HG03378 (cell line): ENCODE data around the gene ALKBH1.
"Not testable (repeated sequence)": the region's sequence is repeated elsewhere in the genome, so short reads cannot be mapped to it uniquely, and the experiment has no call there.

Experiments used
- ATAC-seq: cut with Tn5 transposase; IDR thresholded peaks from one replicate; pipeline ENCODE4 v1.9.1; 2021; ENCODE audit warnings: mild to moderate bottlenecking, moderate library complexity; ENCODE audit not compliant: unreplicated experiment

ALKBH1 gene, protein sequence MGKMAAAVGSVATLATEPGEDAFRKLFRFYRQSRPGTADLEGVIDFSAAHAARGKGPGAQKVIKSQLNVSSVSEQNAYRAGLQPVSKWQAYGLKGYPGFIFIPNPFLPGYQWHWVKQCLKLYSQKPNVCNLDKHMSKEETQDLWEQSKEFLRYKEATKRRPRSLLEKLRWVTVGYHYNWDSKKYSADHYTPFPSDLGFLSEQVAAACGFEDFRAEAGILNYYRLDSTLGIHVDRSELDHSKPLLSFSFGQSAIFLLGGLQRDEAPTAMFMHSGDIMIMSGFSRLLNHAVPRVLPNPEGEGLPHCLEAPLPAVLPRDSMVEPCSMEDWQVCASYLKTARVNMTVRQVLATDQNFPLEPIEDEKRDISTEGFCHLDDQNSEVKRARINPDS

DNA sequence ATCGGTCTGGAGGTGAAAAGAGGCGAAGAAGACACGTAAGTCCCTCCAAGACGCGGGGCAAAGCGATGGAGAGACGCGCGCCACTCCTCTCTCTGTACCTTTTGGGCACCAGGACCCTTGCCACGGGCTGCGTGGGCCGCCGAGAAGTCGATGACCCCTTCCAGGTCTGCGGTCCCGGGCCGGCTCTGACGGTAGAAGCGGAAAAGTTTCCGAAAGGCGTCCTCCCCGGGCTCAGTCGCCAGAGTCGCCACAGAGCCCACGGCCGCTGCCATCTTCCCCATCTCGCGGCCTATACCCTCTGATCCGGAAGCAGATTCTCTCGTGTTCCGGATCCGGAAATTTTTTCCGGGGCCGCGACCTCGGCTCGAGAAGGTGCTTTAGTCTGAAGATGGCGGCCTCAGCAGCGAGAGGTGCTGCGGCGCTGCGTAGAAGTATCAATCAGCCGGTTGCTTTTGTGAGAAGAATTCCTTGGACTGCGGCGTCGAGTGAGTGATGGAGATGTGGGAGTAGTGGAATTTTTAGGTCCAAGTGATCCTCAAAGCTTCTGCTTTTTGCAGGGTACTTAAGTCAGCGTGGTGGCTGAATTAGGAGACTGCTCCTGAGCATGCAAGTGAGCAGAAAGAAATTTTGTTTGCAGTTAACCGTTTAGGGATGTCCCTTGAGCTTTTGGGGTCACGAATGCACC lies at the start of gene ALKBH1, which contains the start of gene SLIRP:
Gene ALKBH1 (minus strand): TSS at position 300 of the 685 bp plus-strand sequence. CDS start 19 bp downstream, at position 281.
Gene SLIRP (plus strand): TSS at position 380 of the 685 bp plus-strand sequence. CDS start 9 bp downstream, at position 389.
- peak; percentile 93 for ATAC-seq

DNA sequence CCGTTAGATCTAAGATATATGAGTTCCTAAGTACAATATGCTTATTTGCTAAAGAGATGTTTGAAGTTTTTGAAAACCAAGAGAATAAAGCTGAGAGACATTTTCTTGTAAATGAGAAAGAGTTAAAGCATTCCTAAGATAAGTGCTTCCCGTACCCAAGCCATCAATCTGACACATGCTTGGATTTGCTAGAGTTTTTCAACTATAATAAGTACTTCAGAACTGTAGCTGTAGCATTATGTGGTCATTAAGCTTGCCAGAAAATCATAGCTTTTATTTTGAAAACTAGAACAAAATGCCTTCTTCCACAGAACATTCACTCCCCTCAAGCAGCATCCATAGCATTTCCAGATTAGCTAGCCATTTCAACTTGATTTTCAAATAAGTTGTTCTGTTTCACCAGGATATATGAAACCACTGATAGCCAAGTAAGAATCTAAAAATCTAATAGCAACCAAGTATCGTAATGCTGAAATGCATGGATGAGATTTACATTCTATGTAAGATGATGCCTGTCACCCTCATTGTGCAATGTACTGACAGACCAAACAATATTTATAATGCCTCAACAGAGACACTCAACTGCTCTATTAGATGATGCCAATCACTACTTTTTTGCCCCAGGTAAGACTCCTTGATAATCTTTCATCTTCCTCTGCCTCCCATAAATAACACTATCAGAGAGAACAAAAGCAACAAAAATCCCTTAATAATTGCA lies 45.1 kb upstream of the ALKBH1 start:
- no peak for ATAC-seq

DNA sequence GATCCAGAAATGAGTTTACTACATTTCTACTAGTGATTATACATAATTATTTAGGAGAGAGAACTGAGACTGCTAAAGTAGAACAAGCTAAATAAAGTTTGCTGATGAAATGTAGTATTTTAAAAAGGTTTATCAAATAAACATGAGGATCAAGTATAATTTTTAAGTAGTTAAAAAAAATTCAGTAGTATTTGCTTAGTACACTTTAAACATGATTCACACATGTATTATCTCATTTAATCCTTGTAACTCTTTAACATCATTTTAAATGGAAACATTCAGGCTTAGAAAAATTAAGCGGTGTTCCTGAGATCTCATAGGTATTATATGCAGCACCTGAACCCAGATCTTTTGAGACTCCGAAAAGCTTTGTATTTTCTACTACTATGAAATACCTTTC lies 44.4 kb upstream of the ALKBH1 start:
- no peak for ATAC-seq

DNA sequence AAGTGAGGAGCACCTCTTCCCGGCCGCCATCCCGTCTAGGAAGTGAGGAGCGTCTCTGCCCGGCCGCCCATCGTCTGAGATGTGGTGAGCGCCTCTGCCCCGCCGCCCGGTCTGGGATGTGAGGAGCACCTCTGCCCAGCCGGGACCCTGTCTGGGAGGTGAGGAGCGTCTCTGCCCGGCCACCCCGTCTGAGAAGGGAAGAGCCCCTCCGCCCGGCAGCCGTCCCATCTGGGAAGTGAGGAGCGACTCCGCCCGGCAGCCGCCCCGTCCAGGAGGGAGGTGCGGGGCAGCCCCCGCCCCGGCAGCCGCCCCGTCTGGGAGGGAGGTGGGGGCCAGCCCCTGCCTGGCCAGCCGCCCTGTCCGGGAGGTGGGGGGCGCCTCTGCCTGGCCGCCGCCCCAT lies 39.6 kb upstream of the ALKBH1 start:
- not testable (repeated sequence) for ATAC-seq

DNA sequence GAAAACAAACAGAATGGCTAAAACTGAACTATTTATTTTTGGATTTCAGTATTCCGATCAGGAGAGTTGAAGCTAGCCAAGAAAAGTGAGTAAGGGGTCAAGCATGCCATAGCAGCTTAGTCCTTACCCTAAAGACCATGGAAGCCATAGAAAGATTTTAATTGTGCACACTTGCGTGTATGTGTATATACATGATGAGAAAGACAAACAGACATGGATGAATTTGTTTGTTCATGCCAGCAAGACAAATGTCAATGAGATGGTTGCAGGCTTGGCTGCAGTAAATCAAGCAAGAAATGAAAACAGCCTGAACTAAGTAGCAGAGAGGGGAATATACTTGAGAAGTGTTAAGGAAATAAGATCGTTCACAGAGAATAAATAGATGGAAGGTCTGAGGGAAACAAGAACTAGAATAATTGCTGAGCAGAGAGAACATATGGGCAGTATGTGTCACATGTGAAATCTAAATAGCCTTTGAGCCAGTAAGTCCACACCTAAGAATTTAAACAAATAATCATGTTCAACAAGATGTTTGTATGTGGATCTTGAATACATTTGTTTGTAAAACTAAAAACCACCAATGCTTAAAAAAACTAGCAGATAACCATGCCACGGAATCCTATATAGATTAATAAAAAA lies 38.4 kb upstream of the ALKBH1 start:
- ATAC-seq, result no peak

DNA sequence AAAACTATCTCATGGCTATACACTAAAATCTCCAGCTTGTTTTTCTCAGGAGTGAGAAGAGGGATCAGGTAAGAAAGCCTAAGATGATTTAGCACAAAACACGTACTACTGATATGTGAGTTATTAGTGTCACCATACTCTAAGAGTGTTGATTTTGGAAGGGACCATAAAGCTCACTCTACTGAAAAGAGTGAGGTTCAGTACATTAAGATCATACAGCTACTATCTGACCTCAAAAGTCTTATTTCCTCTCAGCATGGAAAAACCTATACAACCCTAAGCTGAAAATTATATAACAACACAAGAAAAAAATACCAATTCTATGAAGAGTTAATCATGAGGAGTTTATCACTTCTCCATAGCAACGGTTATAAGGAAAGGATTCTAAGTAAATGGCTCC lies 33.6 kb upstream of the ALKBH1 start:
- ATAC-seq, result no peak

DNA sequence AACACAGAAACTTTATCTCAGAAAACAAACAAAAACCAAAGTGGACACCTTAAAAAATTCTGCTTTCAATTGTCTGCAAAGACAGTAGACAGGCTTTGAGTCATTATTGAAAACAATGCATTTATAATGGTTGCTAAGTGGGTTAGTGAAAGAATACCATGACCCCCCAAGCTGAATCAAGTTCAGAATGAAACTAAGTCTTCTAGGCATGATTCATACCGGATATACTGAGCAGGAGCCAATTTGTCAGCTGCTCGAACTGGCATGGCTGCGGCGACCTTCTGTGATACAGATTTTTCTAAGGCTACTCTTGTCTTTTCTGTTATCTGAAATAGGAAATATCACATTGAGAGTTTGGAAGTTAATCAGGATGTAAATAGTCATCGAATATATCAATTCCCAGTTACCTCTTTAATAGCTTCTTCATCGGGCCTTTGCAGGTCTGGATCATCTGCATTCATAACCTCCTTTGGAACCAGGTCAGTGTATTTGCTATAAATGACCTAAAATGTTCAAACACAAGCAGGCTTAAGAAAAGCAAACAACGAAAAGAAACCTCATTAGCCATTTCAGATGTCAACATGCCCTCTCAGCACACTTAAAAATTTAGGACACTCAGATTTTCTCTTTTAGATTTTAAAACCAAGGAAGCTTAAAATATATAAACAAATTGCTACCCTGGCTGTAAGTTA lies 30.9 kb upstream of the ALKBH1 start:
- no peak for ATAC-seq

DNA sequence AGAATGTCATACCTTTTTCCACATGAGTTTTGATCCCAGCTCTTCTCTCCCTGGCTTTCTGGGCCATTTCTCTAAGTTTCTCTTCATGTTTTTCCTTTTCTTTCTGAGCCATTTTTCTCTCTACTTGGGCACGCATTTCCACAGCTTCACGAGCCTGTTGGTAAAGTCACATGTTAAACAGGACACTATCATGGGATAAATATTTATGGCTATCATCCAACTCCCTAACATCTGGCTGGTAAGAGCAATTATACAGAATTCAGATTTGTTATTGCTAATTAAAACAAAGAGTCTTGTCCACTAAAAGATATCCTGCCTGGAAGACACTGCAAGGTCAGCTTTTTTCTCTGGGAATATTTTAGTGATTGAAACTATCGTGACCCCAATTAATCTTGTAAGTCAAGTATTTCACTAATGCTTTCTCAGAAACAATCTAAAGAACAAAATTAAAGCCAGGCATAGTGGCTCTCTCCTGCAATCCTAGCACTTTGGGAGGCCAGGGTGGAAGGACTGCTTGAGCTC lies 23.2 kb upstream of the ALKBH1 start:
- no peak for ATAC-seq

DNA sequence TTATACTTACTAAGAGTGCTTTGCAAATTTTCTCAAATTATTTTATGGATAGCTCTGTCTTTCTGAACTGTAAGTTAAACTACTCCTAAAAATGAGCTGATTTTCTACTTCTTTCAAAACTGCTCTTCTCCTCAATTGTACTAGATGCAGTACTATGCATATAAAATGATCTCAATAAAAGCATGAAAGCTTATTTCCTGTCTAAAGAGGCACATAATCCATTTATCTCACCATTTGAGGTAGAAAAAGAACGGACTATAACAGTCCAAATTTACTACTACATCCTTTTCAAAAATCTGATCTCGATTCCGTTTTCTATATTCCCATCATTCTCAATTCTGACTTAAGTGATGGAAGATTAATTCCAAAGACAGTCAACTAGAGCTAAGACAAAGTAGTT lies 14.5 kb upstream of the ALKBH1 start:
- ATAC-seq, result no peak

DNA sequence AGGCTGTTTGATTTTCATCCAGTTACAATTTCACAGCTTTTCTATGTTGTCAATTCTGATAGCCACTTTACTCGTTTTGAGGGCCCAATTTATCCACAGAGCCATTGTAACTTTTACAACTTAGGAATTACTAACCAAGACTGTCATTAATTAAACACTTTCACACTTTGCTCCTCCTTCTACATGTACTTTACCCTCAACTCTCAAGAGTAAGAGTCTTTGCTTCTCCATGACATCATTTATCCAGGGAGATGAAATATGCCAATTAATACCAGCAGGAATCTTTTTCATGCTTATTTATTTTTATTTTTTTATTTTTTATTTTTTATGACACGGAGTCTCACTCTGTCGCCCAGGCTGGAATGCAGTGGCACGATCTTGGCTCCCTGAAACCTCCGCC lies 13.6 kb upstream of the ALKBH1 start:
- no peak for ATAC-seq

DNA sequence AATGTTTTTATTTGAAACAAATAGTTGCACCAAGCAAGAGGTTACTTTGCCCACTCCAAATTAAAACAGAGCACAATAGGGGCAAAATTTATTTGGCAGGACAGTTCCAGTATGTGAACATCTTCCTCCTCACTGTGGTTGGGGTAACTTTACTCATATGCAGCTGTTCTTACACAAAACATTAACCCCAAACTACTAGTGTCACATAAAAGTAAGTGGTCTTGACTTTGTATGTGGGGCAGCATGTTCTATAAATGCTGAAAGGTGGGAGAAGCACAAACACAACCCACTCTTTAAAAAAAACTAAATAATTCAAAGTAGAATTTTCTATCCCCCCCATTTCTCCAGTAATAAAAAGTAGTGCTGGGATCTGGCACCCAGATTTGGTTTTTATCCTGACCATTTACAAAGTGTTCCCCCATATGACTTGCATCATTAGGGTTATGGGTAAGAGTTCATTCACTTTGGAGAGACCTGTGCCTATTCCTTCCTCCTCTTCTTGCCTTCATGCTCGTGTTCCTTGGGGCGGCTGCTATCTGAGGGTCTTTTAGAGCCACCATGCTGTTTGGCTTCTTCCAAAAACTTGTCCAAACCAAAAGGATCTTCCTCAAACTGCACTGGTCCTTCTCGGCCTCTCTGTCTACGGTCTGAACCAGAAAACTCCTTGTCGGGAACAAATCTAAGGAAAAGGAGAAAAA lies 9.9 kb upstream of the ALKBH1 start:
- ATAC-seq, result no peak

DNA sequence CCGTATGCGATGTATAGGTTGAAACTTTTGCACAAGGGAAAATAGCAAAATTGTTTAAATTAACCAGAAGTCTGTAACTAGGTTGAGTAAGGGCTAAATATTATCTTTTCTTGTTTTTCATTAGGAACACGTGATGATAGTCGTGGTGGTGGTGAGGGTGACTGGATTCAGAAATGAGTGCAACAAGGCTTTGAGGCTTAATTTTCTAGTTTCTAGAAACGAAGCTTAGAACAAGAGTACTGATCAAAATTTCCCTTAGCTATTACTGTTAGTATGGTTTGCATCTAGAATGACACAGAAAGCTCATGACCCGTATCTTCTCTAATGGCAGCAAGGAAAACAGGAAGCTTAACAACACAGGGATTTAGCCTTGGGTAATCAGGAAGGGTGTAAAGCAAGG lies 7.1 kb upstream of the ALKBH1 start:
- no peak for ATAC-seq

DNA sequence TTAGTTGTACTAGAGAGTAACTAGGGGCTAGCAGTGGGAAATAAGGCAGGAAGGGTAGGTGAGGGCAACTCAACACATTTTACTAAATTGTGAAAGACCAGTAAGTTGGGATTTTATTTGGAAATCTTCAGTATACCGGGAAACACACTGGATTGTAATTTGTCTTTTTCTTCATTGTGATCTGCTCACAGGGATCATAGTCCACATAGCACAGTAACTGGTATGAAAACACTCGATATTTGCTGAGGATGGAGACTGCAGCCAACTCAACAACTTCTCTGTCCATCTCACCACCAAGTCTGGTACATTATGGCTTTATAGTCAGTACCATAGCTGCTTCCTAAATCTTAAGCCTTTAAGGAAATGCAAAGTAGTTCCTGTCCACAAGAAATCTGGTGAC lies 2.5 kb upstream of the ALKBH1 start:
- no peak for ATAC-seq

DNA sequence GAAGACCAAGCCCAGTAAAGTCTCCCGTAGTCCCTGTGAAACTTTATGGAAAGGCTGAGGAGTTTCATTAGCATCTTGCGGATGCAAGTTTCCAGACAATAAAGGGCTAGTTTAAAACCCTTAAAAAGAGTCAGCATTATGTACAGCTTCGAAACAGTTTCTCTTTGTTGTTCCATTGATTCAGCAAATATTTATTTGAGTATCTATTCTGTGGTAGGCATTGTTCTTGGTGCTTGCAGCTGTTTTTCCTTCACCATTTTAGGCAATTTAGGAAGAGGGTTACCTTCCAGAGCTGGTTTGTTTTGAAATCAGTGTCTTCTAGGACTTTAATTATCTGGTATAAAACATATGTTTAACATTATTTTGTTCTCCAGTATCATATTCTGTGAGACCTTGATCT lies 1.6 kb upstream of the ALKBH1 start:
- ATAC-seq, result no peak

DNA sequence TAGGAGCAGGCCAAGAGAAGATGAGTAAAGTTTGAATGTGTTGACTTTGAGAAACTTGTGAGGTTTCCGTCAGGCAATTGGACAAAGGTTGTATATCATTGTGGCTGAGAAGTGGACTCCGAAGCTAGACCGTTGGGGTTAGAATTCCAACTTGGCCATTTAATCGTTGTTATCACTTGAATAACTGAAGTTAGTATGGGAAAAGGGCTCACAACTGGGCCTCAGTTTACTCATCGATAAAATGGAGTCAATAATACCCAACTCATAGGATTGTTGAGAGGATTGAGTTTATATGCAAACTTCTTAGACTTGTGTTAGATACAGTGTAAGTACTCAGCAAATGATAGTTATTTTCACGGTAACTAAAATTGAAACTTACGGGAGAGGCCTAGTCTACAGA lies 926 bp upstream of the ALKBH1 start:
- ATAC-seq, result no peak

DNA sequence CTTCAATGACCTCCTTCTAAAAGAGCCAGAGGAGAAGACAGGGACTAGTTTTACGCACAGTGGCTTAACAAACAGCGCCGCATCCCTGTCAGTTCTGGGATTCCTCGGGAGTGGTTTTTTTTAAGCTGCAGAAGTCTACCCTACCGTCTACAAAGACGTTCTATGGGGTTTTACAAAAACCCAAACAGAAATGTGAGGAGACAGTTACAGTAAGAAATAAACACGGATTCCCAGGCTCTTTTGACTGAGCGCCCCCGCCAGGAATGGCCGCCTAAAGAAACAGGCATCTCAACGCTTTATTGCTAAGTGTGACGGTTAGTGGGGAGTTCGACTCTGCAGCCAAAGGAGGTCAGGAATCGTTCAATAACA lies 484 bp downstream of the ALKBH1 start:
- ATAC-seq, result peak; percentile 4

DNA sequence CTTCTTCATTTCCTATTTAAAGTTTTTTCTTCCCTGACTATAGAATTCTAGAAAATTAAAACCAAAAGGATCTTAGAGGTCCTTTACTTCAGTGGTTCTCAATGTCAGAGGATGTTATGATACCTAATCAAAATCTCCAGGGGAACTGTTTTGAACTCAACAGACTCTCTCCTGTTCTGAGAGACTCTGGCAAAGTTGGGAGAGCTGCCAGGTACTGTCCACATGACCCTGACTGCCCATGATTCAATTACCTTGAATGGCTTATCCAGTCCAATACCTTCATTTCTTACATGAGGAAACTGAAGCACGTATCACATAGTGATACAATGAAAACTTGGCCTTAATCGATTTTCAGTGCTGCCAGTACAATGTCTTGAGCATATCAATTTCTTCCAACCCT lies 16.6 kb downstream of the ALKBH1 start:
- ATAC-seq, result no peak

DNA sequence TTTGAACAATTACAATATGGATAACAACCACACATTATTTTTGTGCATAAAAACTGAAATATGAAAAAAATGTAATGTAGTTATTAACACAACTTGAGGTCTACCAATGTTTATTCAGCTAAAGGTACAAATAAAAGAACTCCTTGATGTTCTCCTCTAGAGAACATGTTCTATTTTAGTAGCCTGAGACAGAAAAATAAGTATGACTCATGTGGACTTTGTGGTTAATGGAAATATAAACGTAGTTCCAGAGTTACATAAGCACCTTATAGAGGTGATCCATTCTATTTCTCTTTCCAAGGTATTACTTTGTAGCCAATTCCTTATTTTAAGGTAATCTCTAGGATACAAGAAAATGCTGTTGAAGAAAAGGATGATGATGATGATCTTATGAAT lies 25.7 kb downstream of the ALKBH1 start:
- no peak for ATAC-seq

DNA sequence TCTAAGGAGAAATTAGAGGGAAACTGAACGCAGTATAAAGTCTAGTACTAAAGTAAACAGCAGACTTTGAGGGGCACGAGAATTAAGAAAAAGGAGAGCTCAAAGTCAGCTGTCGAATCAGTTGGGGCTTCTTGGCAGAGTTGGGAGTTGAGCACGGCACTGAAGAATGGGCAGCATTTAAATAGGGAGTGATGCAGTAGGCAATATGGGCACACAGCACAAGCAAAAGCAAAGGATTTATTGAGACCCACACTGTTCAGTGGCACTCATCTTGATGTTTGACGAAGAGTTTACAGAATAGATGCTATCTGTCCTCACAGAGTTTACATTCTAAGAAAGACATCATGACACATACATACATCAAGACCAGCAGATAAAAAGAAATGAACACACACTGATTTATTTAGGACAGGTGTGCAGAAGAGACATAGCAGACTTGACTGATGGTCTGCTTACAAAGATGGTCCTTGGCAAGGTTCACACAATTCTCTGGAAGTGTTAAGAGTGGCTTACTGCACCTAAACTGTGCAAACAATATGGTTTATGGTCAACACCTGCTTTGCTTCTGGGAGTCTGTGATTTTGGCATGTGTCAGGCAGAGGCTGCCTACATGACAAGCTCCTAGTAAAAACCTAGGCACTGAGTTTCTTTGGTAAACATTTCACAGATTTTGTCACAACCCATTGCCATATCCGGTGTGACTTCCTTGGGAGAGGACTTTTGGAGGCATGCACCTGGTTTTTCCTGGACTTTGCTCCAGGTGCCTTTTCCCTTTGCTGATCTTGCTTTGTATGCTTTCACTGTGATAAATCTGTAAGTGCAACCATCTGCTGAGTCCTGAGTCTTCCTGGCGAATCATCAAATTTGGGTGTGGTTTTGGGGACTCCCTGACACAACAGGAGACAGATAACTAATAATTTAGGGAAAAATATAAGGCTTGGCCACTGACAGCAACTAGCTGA lies 26.3 kb downstream of the ALKBH1 start:
- ATAC-seq, result no peak
